HepG2 (cell line): Measurements from ENCODE around the gene QKI. TPM values are rescaled to one million over a fixed set of nuclear protein-coding genes. Genes with fewer than 3 reads are reported as not detected.

Experiments used
- ATAC-seq: fragments of 200-7000 bp; cut with Tn5 transposase; 3 replicates; pipeline ENCODE4 v1.9.1; 2020; ENCODE audit warnings: mild to moderate bottlenecking, moderate library complexity
- BruUV-seq: library from RNA; stranded (reverse); fragments of 400-500 nt; replicated peaks from 2 replicates; lab custom pipeline; 2021; lab: Mats Ljungman, UMichigan
- CTCF ChIA-PET: fragments of 300-600 bp; formaldehyde crosslinking; extraction: SDS; loops from one replicate; lab custom pipeline; 2021; ENCODE audit warnings: low total read pairs, inconsistent platforms, low intra/inter-chr PET ratio; lab: Yijun Ruan, JAX
- POLR2A ChIA-PET: fragments of 350-600 bp; sonication (Branson Sonifier 250); formaldehyde crosslinking; loops from one replicate; lab custom pipeline; 2020; ENCODE audit warnings: antibody characterized with exemption, inconsistent platforms; lab: Yijun Ruan, JAX
- DNase-seq: peaks from one replicate; pipeline ENCODE4 v3.0.0-alpha.2; 2015; ENCODE audit warnings: low spot score
- FAIRE-seq: peaks from 3 replicates; lab custom pipeline; 2011; peaks lifted over from hg19 to GRCh38; lab: Jason Lieb, UNC
- H2AFZ ChIP-seq: one replicate; pipeline ENCODE4 v1.6.1; 2011; ENCODE audit warnings: low read length, inconsistent platforms
- H3K27ac ChIP-seq: fragments of 300-600 bp; 3 replicates; pipeline ENCODE4 v1.8.0; 2011; ENCODE audit warnings: mixed run types, mild to moderate bottlenecking, mixed read lengths, low read length, inconsistent platforms; ENCODE audit not compliant: insufficient read depth; ENCODE audit errors: extremely low read length
- H3K27me3 ChIP-seq, 2 experiments: fragments of 200-600 bp in 1 of 2; 2 replicates in 1 of 2; 3 replicates in 1 of 2; pipeline versions ENCODE4 v1.6.0 to v1.8.0; 2011; ENCODE audit warnings: low read length in 2 of 2, mild to moderate bottlenecking in 2 of 2, moderate library complexity in 2 of 2, inconsistent platforms in 1 of 2; ENCODE audit not compliant: insufficient read depth in 2 of 2, control insufficient read depth in 1 of 2
- H3K36me3 ChIP-seq, 2 experiments: fragments of 200-600 bp in 1 of 2; replicated peaks in 1 of 2; 2 replicates in 1 of 2; 3 replicates in 1 of 2; pipeline versions ENCODE4 v1.5.1 to v1.8.0; 2011; ENCODE audit warnings: low read length in 2 of 2, inconsistent platforms in 1 of 2; ENCODE audit not compliant: insufficient read depth in 2 of 2, control insufficient read depth in 1 of 2
- H3K4me1 ChIP-seq: 2 replicates; pipeline ENCODE4 v1.5.1; 2012; ENCODE audit warnings: low read length, inconsistent platforms; ENCODE audit not compliant: insufficient read depth
- H3K4me2 ChIP-seq: 2 replicates; pipeline ENCODE4 v1.6.0; 2011; ENCODE audit warnings: low read depth, low read length, inconsistent platforms
- H3K4me3 ChIP-seq, 3 experiments: fragments of 200-600 bp in 1 of 3; sonication (generic), shearing (Covaris generic) in 1 of 3; replicated peaks in 1 of 3; 2 replicates each; pipeline ENCODE4 v1.5.1; 2011 to 2016; ENCODE audit warnings: low read length in 3 of 3, inconsistent platforms in 2 of 3, low read depth in 2 of 3, mild to moderate bottlenecking in 2 of 3, control low read depth in 1 of 3, mixed read lengths in 1 of 3; ENCODE audit not compliant: insufficient read depth in 1 of 3
- H3K79me2 ChIP-seq: one replicate; pipeline ENCODE4 v1.6.1; 2011; ENCODE audit warnings: low read length, inconsistent platforms; ENCODE audit not compliant: insufficient read depth
- H3K9ac ChIP-seq: 2 replicates; pipeline ENCODE4 v1.6.0; 2011; ENCODE audit warnings: mild to moderate bottlenecking, low read depth, low read length, inconsistent platforms; ENCODE audit not compliant: insufficient read depth
- H3K9me3 ChIP-seq: 2 replicates; pipeline ENCODE4 v1.5.1; 2012; ENCODE audit warnings: mild to moderate bottlenecking, low read length
- H4K20me1 ChIP-seq: 2 replicates; pipeline ENCODE4 v1.6.0; 2011; ENCODE audit warnings: inconsistent platforms, mild to moderate bottlenecking, low read length, moderate library complexity; ENCODE audit not compliant: insufficient read depth
- ATF7 ChIP-seq, 2 experiments: fragments of 450-650 bp in 1 of 2; sonication (generic) in 1 of 2; formaldehyde crosslinking in 1 of 2; IDR thresholded peaks; 2 replicates each; pipeline versions ENCODE4 v1.4.0 to v1.6.1; 2016 to 2020; ENCODE audit warnings: antibody characterized with exemption in 1 of 2, mild to moderate bottlenecking in 1 of 2, missing genetic modification reagents in 1 of 2
- CAMTA2 ChIP-seq: sonication (generic); formaldehyde crosslinking; IDR thresholded peaks from 2 replicates; pipeline ENCODE4 v1.4.0; 2020; ENCODE audit warnings: mild to moderate bottlenecking, missing genetic modification reagents, borderline replicate concordance
- JUND ChIP-seq: sonication (generic); formaldehyde crosslinking; IDR thresholded peaks from 2 replicates; pipeline ENCODE4 v1.8.0; 2022; ENCODE audit warnings: mild to moderate bottlenecking, missing genetic modification reagents
- POLR2G ChIP-seq: fragments of 200-400 bp; formaldehyde crosslinking; IDR thresholded peaks from 2 replicates; pipeline ENCODE4 v1.6.1; 2018; ENCODE audit warnings: mild to moderate bottlenecking, low read depth, low read length, moderate library complexity
- PRDM10 ChIP-seq: sonication (generic); formaldehyde crosslinking; IDR thresholded peaks from 2 replicates; pipeline ENCODE4 v1.4.0; 2020; ENCODE audit warnings: low read depth, missing genetic modification reagents
- THAP7 ChIP-seq: sonication (generic); formaldehyde crosslinking; IDR thresholded peaks from 2 replicates; pipeline ENCODE4 v1.8.1; 2023; ENCODE audit warnings: mild to moderate bottlenecking, missing genetic modification reagents
- U2AF1 ChIP-seq: fragments of 200-400 bp; formaldehyde crosslinking; optimal IDR thresholded peaks from 2 replicates; pipeline ENCODE3; 2017; ENCODE audit warnings: mild to moderate bottlenecking, low read depth, low read length
- ZC3H13 ChIP-seq: sonication (generic); formaldehyde crosslinking; IDR thresholded peaks from 2 replicates; pipeline ENCODE4 v1.8.1; 2023; ENCODE audit warnings: mild to moderate bottlenecking, missing genetic modification reagents, moderate library complexity
- WGBS: methylation state at CpG from one replicate; pipeline ENCODE4 v1.1.6; 2017; ENCODE audit warnings: low lambda C conversion rate; 5-methylcytosine and 5-hydroxymethylcytosine counted together
- in situ Hi-C: cut with HindIII; loops from 2 replicates; pipeline ENCODE4 v1.10.0; 2017; ENCODE audit warnings: low pct_unique_long_range_greater_than_20kb; ENCODE audit not compliant: extremely low pct_ligation_motif_present
- intact Hi-C: fragments of 100-400 bp; cut with micrococcal nuclease; formaldehyde crosslinking; loops from one replicate; pipeline ENCODE4 v1.10.0; 2022; ENCODE audit not compliant: unreplicated experiment
- polyA plus RNA-seq, 8 experiments: library from polyadenylated mRNA; depleted of rRNA in 3 of 8; stranded (reverse) in 7 of 8; unstranded in 1 of 8; fragments of >200 nt; fragmentation: Illumina TruSeq in 4 of 8; extraction: Trizol in 4 of 8; gene quantifications; 2 replicates each; pipeline versions ENCODE4 v1.2.1 to v1.2.3, GENCODE V29; 2011 to 2016; ENCODE audit warnings: low read depth in 4 of 8, missing spikeins in 1 of 8, mixed read lengths in 1 of 8; ENCODE audit not compliant: insufficient read depth in 1 of 8
- total RNA-seq, 5 experiments: library from RNA; depleted of rRNA; stranded (reverse); fragments of >200 nt; fragmentation: Illumina TruSeq; extraction: Trizol; gene quantifications; 2 replicates each; pipeline ENCODE4 v1.2.3, GENCODE V29; 2016; ENCODE audit warnings: low read depth in 1 of 5
- TF ChIP-seq, protein P1 (sequence below): sonication (generic); formaldehyde crosslinking; IDR thresholded peaks from 2 replicates; pipeline ENCODE4 v1.5.1; 2020; ENCODE audit warnings: mild to moderate bottlenecking, missing genetic modification reagents

The QKI gene
- total and polyA plus RNA-seq, 2 of the 13 experiments (the other 11 are each of a cell fraction or from before 2014, with no cell fraction given) = 136 to 137 TPM

- ATAC-seq (no peak), FAIRE-seq (peak; percentile 36), DNase-seq (no peak)
- Histone ChIP-seq H3K4me3 (no peak overlapping the region), H3K79me2 (no peaks in the 10 kb centered on the region), H2AFZ (no peak overlapping the region), H3K36me3 (no peaks in the 10 kb centered on the region), H3K27me3 (no peaks in the 10 kb centered on the region), H3K9me3 (no peaks in the 10 kb centered on the region), H3K4me1 (peaks cover 6% of the 10 kb centered on the region), H3K27ac (no peak overlapping the region), H3K4me2 (no peak overlapping the region), H3K9ac (no peak overlapping the region), H4K20me1 (no peaks in the 10 kb centered on the region)
- no TSS peak for BruUV-seq
- 89% methylated on average over 8 of the region's 8 CpGs for WGBS
- in situ Hi-C loops = no loop called here
- intact Hi-C loops = loop anchor here (5.0 kb wide), 1 partner anchor 377 kb away; no protein-coding TSS in a partner anchor
- TF ChIP-seq U2AF1 (no peak), POLR2G (0 out of 2 replicates have a peak, but pooled peaks have one; percentile 18), THAP7 (no peak), PRDM10 (no peak), ZC3H13 (CRISPR knock-in tag) (no peak), ATF7 (IDR thresholded peaks at IDR 0.05) (peak; percentile 62), ATF7 (CRISPR knock-in tag; IDR thresholded peaks at IDR 0.05) (no peak), JUND (CRISPR knock-in tag) (no peak), CAMTA2 (CRISPR knock-in tag) (no peak)
- TF ChIP-seq, protein P1, sequence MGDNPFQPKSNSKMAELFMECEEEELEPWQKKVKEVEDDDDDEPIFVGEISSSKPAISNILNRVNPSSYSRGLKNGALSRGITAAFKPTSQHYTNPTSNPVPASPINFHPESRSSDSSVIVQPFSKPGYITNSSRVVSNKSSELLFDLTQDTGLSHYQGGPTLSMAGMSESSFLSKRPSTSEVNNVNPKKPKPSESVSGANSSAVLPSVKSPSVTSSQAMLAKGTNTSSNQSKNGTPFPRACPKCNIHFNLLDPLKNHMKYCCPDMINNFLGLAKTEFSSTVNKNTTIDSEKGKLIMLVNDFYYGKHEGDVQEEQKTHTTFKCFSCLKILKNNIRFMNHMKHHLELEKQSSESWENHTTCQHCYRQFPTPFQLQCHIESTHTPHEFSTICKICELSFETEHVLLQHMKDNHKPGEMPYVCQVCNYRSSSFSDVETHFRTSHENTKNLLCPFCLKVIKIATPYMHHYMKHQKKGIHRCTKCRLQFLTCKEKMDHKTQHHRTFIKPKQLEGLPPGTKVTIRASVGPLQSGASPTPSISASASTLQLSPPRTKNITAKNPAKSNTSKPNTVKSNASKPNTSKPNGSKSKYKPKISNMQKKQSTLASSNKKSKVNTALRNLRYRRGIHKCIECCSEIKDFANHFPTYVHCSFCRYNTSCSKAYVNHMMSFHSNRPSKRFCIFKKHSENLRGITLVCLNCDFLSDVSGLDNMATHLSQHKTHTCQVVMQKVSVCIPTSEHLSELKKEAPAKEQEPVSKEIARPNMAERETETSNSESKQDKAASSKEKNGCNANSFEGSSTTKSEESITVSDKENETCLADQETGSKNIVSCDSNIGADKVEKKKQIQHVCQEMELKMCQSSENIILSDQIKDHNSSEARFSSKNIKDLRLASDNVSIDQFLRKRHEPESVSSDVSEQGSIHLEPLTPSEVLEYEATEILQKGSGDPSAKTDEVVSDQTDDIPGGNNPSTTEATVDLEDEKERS (CRISPR knock-in tag) = no peak
- ChIA-PET POLR2A (no interaction called here), CTCF (no interaction called here)
These were observed 166.0 kb downstream of the QKI start for GRCh38 chr6:163580311-163581030.
